GM23248 (cell line): ENCODE measurements around the gene TES. TPM values are rescaled to one million over a fixed set of nuclear protein-coding genes. Genes with fewer than 3 reads are reported as not detected.

ENCODE experiments used
- DNase-seq: peaks from one replicate; pipeline ENCODE4 v3.0.0-alpha.2; 2015
- H2AFZ ChIP-seq: fragments of 200-600 bp; sonication (generic); 2 replicates; pipeline ENCODE4 v1.6.1; 2016; ENCODE audit warnings: antibody characterized with exemption
- H3F3A ChIP-seq: fragments of 200-600 bp; sonication (generic); 2 replicates; pipeline ENCODE4 v1.6.1; 2016; ENCODE audit warnings: mild to moderate bottlenecking, antibody characterized with exemption, mixed run types; ENCODE audit not compliant: insufficient read depth
- H3K27ac ChIP-seq: fragments of 200-600 bp; sonication (generic); 2 replicates; pipeline ENCODE4 v1.5.1; 2016; ENCODE audit warnings: mild to moderate bottlenecking
- H3K27me3 ChIP-seq: fragments of 200-600 bp; sonication (generic); replicated peaks from 2 replicates; pipeline ENCODE4 v1.6.1; 2016; ENCODE audit warnings: mild to moderate bottlenecking; ENCODE audit not compliant: insufficient read depth
- H3K36me3 ChIP-seq: fragments of 200-600 bp; sonication (generic); 2 replicates; pipeline ENCODE4 v1.6.1; 2016; ENCODE audit warnings: low read depth, mild to moderate bottlenecking
- H3K4me1 ChIP-seq: fragments of 200-600 bp; sonication (generic); 2 replicates; pipeline ENCODE4 v1.6.1; 2016; ENCODE audit warnings: mild to moderate bottlenecking; ENCODE audit not compliant: insufficient read depth
- H3K4me2 ChIP-seq: fragments of 200-600 bp; sonication (generic); one replicate; pipeline ENCODE4 v1.6.1; 2016; ENCODE audit warnings: mild to moderate bottlenecking; ENCODE audit not compliant: unreplicated experiment
- H3K4me3 ChIP-seq: fragments of 200-600 bp; sonication (generic); 2 replicates; pipeline ENCODE4 v1.5.1; 2016; ENCODE audit warnings: mild to moderate bottlenecking
- H3K79me2 ChIP-seq: fragments of 200-600 bp; sonication (generic); 2 replicates; pipeline ENCODE4 v1.6.1; 2016; ENCODE audit warnings: mild to moderate bottlenecking; ENCODE audit not compliant: insufficient read depth
- H3K9ac ChIP-seq: fragments of 200-600 bp; sonication (generic); 2 replicates; pipeline ENCODE4 v1.6.1; 2016; ENCODE audit warnings: mild to moderate bottlenecking
- H3K9me2 ChIP-seq: fragments of 200-600 bp; sonication (generic); 2 replicates; pipeline ENCODE4 v1.6.1; 2016; ENCODE audit warnings: mixed run types, mild to moderate bottlenecking, moderate library complexity; ENCODE audit not compliant: insufficient read depth
- H3K9me3 ChIP-seq: fragments of 200-600 bp; sonication (generic); one replicate; pipeline ENCODE4 v1.6.1; 2017; ENCODE audit warnings: low read depth
- H4K20me1 ChIP-seq: fragments of 200-600 bp; sonication (generic); 2 replicates; pipeline ENCODE4 v1.6.0; 2016; ENCODE audit not compliant: insufficient read depth
- EZH2 ChIP-seq: fragments of 200-600 bp; sonication (generic); IDR thresholded peaks from 2 replicates; pipeline ENCODE4 v1.6.1; 2018; ENCODE audit warnings: antibody characterized with exemption, mild to moderate bottlenecking; ENCODE audit not compliant: insufficient read depth, poor library complexity, severe bottlenecking
- EZH2phosphoT487 ChIP-seq: fragments of 200-600 bp; sonication (generic); IDR thresholded peaks from 2 replicates; pipeline ENCODE4 v1.6.1; 2018; ENCODE audit warnings: antibody characterized with exemption, moderate library complexity, mild to moderate bottlenecking, low read depth; ENCODE audit not compliant: insufficient read depth
- WGBS, 2 experiments: methylation state at CpG; one replicate each; pipeline ENCODE4 v1.1.6; 2015 to 2017; ENCODE audit warnings: low lambda C conversion rate in 2 of 2, low coverage in 1 of 2; ENCODE audit errors: missing lambda C conversion rate in 2 of 2; 5-methylcytosine and 5-hydroxymethylcytosine counted together
- in situ Hi-C: fragments of 300-500 bp; cut with MboI; formaldehyde crosslinking; loops from 2 replicates; pipeline ENCODE4 v1.15.0; 2020
- polyA plus RNA-seq: library from polyadenylated mRNA; unstranded; fragments of >200 nt; fragmentation: Nextera tagmentation; extraction: Ambion mirVana; gene quantifications from 2 replicates; pipeline ENCODE4 v1.2.1, GENCODE V29; 2016
- total RNA-seq: library from RNA; depleted of rRNA; stranded (reverse); fragments of >200 nt; shearing (Covaris generic); gene quantifications from 2 replicates; pipeline ENCODE4 v1.2.3, GENCODE V29; 2014

The TES gene
- total and polyA plus RNA-seq, 2 experiments from 2014 or later, result 32.5 to 41.5 TPM

- Histone ChIP-seq H3K9me3 (no peaks in the 10 kb centered on the region), H3K36me3 (no peaks in the 10 kb centered on the region), H3K9me2 (no peaks in the 10 kb centered on the region), H4K20me1 (no peaks in the 10 kb centered on the region), H3K79me2 (no peaks in the 10 kb centered on the region), H3F3A (peaks cover 21% of the 10 kb centered on the region), H2AFZ (peak overlapping the region; percentile 62), H3K27ac (peak overlapping the region; percentile 49), H3K4me1 (peaks cover 40% of the 10 kb centered on the region), H3K27me3 (no peaks in the 10 kb centered on the region), H3K9ac (no peak overlapping the region), H3K4me3 (peak overlapping the region; percentile 58), H3K4me2 (peak overlapping the region; percentile 67)
- WGBS, 2 experiments, result 17 to 27% methylated on average over 1 of the region's 1 CpG
- in situ Hi-C loops, result no loop called here
- TF ChIP-seq EZH2, result no peak
- no peak for TF ChIP-seq EZH2phosphoT487
- DNase-seq, result peak; percentile 74
These were observed 41.3 kb upstream of the TES start for GRCh38 chr7:116169060-116169459.

DNA sequence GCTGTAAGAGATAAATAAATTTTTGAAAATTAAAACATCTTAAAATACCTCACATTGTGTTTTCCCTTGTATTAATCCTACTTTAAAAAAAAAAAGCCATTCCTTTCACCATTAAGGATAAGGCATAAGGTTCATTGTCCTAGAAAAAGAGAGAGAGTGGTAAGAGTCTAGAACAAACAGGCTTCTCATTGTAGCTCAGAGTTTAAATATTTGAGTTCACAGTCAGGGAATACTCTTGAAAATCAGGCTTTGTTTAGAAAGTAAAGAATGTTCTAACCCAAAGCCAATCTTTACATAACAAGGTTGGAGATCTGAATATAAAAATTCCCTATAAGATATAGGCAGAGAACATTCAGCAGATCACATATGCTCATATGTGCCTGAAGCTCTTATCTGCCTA, 40.2 kb upstream of the TES start:
- no peaks in the 10 kb centered on the region for H3K9me3 ChIP-seq
- H4K20me1 ChIP-seq, result no peaks in the 10 kb centered on the region
- H3F3A ChIP-seq, result peaks cover 21% of the 10 kb centered on the region
- H3K36me3 ChIP-seq, result no peaks in the 10 kb centered on the region
- in situ Hi-C loops, result loop anchor here (10.0 kb wide), 1 partner anchor 645 kb away; no protein-coding TSS in a partner anchor
- TF ChIP-seq EZH2phosphoT487, result no peak
- TF ChIP-seq EZH2, result no peak
- no peak for DNase-seq
- H3K9ac ChIP-seq, result no peak overlapping the region
- H3K4me2 ChIP-seq, result no peak overlapping the region
- no peak overlapping the region for H2AFZ ChIP-seq
- H3K27me3 ChIP-seq, result no peaks in the 10 kb centered on the region
- H3K4me3 ChIP-seq, result no peak overlapping the region
- H3K27ac ChIP-seq, result no peak overlapping the region
- peaks cover 40% of the 10 kb centered on the region for H3K4me1 ChIP-seq
- H3K9me2 ChIP-seq, result no peaks in the 10 kb centered on the region
- H3K79me2 ChIP-seq, result no peaks in the 10 kb centered on the region

DNA sequence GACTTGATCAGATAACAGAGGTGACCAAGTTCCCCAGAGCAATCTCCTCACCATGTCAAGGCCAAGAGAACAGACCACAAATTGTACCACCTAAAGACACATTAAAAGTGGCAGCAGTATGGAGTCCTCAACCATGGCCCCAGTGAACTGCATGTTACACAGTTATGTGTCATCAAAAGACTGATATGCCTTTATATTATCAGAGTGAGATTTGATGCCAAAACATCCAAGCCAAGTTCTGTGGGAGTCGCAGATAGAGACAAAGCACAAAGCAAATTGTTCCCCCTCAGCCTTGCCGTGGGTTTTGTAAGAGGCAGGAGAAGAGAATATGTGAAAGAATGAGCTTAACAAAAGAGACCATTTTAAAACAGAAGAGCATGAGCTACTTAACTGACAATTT, 39.2 kb upstream of the TES start:
- Histone ChIP-seq H3K4me2 (no peak overlapping the region), H3K27me3 (no peaks in the 10 kb centered on the region), H4K20me1 (no peaks in the 10 kb centered on the region), H3K79me2 (no peaks in the 10 kb centered on the region), H2AFZ (no peak overlapping the region), H3K27ac (no peak overlapping the region), H3K9me2 (no peaks in the 10 kb centered on the region), H3K36me3 (no peaks in the 10 kb centered on the region), H3F3A (peaks cover 21% of the 10 kb centered on the region), H3K9ac (no peak overlapping the region), H3K4me3 (no peak overlapping the region), H3K9me3 (no peaks in the 10 kb centered on the region), H3K4me1 (peaks cover 45% of the 10 kb centered on the region)
- WGBS, 2 experiments, result 79 to 93% methylated on average over 2 of the region's 2 CpGs
- in situ Hi-C loops, result loop anchor here (10.0 kb wide), 1 partner anchor 644 kb away; no protein-coding TSS in a partner anchor
- no peak for DNase-seq
- TF ChIP-seq EZH2 (no peak), EZH2phosphoT487 (no peak)

- Histone ChIP-seq H3K27me3 (no peaks in the 10 kb centered on the region), H2AFZ (no peak overlapping the region), H3K9ac (no peak overlapping the region), H3F3A (peaks cover 34% of the 10 kb centered on the region), H3K36me3 (no peaks in the 10 kb centered on the region), H4K20me1 (no peaks in the 10 kb centered on the region), H3K4me1 (peaks cover 58% of the 10 kb centered on the region), H3K4me2 (no peak overlapping the region), H3K9me2 (no peaks in the 10 kb centered on the region), H3K4me3 (no peak overlapping the region), H3K27ac (no peak overlapping the region), H3K79me2 (no peaks in the 10 kb centered on the region), H3K9me3 (no peaks in the 10 kb centered on the region)
- TF ChIP-seq EZH2phosphoT487 (no peak), EZH2 (no peak)
- peak; percentile 45 for DNase-seq
- in situ Hi-C loops, result loop anchor here (10.0 kb wide), 1 partner anchor 642 kb away; no protein-coding TSS in a partner anchor
These were observed 38.0 kb upstream of the TES start for GRCh38 chr7:116172353-116172752.
